HTERT RPE-1 (cell line): ENCODE results near the gene NCOA4.
"Not testable (repeated sequence)": the region's sequence is repeated elsewhere in the genome, so short reads cannot be mapped to it uniquely, and the experiment has no call there.

Source experiments
- in situ Hi-C: fragments of 300-500 bp; cut with MboI; formaldehyde crosslinking; loops from 4 replicates; pipeline ENCODE4 v1.14.3; 2020; ENCODE audit warnings: low sequenced_read_pairs

Gene NCOA4

GRCh38 chr10:46030091-46030937 is at the start of gene NCOA4:
Gene NCOA4, minus strand, starts transcription at chr10:46030623. Its CDS starts 13,943 bp downstream, at chr10:46016680.
- in situ Hi-C loops: no loop called here

GRCh38 chr10:46079831-46080585 is 49.6 kb upstream of the NCOA4 start:
- in situ Hi-C loops: no loop called here

- in situ Hi-C loops: no loop called here
These were observed 47.4 kb upstream of the NCOA4 start for GRCh38 chr10:46077731-46078413.

DNA sequence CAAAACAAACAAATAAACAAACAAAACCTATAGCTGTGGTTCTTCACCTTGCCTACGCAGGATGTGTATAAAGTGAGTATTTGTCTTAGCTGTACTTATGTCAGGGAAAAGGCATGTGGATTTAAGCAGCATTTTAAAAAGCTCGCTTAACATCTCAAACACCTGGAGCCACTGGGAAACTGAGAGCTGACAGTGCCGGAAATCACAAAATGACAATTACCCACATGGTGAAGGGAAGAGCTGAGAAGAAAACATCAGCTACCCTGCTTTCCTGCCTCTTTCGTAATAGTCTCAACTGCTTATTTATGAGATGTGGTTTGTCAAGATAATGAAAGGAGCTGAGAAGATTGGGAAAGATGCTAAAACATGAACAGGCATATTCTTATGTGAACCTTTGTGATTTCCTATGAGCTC is 46.7 kb upstream of the NCOA4 start:
- in situ Hi-C loops: no loop called here

GRCh38 chr10:46075869-46076268 is 45.4 kb upstream of the NCOA4 start:
- in situ Hi-C loops: no loop called here

DNA sequence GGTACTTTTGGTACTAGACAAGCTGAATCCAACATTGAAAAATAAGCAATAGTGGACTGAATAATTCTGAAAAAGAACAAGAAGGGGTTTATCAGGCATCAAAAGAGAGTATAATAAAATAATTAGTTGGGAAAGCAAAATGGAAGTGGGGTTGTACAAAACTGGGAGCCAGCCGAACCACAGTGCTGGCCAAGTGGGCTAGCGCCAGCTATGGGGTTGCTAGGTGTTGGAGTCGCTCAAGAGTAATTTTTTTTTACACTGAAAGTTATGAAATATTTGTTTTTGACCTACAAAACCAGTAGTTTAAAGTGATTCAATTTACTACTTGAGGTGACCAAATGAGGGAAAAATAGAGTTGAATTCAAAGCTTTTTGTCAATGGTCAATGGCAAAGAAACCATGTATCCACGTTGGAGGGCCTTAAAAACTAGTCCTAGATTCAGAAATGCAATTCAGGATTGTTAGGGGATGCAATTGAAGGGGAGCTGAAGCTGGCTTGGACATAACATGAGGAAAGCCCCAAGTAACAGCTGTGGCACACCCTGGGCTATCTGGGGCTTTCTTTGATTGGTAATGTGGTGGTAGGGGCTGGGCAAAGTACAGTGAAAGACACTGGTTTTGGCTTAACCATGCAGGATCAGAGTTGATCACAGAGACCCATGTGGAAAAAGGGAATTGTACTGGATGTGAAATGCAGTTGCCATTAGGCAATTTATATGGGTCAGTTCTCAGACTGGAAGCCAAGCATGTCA is 43.9 kb upstream of the NCOA4 start:
- in situ Hi-C loops: no loop called here

GRCh38 chr10:46073564-46073963 is 43.1 kb upstream of the NCOA4 start:
- in situ Hi-C loops: no loop called here

DNA sequence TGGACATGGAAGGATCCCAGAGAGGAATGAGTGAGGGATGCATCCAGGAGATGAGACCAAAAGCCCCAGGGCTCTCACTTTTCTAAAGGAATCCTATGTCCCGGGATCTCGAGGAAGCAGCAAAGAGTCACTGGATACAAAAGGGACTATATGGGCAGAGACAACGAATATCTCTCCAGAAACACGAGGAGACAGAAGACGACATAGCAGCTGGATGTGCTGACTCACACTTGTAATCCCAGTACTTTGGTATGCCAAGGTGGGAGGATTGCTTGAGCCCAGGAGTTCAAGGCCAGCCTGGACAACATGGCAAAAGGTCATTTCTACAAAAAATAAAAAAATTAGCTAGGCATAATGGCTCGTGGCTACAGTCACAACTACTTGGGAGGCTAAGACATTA is 40.3 kb upstream of the NCOA4 start:
- in situ Hi-C loops: no loop called here

DNA sequence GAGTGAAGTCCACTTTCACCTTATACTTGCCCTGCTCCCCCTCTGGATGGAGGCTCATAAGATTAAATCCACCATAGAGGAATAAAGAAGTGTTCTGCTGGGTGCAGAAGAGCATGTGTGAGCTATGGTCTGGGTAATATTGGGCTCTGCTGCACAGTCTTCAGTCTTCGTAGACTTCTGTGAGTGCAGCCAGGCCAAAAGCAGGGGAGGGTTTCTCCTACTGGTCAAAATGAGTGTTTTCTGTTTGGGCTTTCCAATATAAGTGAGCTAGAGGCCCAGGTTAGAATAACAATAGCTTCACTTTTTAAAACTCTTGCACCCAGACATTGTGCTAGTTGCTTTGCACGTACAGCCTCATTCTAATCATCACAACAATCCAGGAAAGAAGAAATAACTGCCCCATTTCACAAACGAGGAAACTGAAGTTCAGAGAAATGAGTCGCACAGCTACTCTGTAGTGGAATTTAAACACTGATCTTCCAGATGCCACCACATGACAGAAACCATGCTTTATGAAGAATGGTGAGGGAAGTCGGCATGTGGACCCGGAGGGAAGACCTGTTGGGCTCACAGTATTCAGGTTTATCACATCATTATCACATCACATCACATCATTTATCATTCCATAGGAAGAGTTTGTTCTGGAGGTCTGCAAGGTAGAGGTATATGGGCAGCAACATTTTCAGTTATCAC is 39.5 kb upstream of the NCOA4 start:
- in situ Hi-C loops: no loop called here

GRCh38 chr10:46068905-46069304 is 38.5 kb upstream of the NCOA4 start:
- in situ Hi-C loops: no loop called here

GRCh38 chr10:46068117-46068516 is 37.7 kb upstream of the NCOA4 start:
- in situ Hi-C loops: no loop called here

DNA sequence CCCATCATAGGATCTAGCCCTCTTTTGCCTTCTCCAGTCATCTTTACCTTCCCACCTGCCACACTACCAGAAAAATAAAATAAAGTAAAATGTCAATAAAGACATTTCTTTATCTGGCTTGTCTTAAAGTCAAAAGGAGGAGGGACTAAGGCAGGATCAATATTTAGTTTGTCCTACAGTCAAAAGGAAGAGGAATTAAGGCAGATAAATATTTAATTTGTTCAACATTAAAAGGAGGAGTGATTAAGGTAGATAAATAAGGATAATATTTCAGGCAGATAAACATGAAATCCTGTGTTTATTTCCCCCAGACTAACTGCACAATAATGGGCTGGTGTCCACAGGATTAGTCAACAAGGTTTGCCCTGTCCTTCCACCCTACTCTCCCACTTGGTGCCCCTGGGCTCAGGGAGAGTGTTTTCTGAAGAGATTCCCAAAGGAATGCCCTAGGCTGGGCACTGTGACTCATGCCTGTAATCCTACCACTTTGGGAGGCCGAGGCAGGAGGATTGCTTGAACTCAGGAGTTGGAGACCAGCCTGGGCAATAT is 33.9 kb upstream of the NCOA4 start:
- in situ Hi-C loops: no loop called here

- in situ Hi-C loops: no loop called here
These were observed 32.5 kb upstream of the NCOA4 start for GRCh38 chr10:46062723-46063428.

GRCh38 chr10:46060706-46061105 is 30.3 kb upstream of the NCOA4 start:
- in situ Hi-C loops: no loop called here

GRCh38 chr10:46057927-46058326 is 27.5 kb upstream of the NCOA4 start:
- in situ Hi-C loops: not testable (repeated sequence)

DNA sequence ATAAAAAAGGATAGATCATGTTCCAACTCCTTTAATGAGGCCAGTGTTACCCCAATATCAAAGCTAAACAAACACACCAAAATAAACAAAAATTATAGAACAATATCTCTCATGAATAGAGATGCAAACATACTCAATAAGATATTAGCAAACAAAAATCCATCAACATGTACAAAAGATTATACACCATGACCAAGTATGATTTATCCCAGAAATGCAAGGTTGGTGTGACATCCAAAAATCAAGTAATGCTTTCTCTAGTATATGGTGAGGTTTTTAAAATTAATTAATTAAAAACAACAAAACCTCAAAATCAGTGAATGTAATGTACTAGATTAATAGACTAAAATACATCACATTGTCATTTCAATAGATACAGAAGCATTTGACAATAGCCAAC is 26.6 kb upstream of the NCOA4 start:
- in situ Hi-C loops: no loop called here

- in situ Hi-C loops: no loop called here
These were observed 25.3 kb upstream of the NCOA4 start for GRCh38 chr10:46055771-46056170.

DNA sequence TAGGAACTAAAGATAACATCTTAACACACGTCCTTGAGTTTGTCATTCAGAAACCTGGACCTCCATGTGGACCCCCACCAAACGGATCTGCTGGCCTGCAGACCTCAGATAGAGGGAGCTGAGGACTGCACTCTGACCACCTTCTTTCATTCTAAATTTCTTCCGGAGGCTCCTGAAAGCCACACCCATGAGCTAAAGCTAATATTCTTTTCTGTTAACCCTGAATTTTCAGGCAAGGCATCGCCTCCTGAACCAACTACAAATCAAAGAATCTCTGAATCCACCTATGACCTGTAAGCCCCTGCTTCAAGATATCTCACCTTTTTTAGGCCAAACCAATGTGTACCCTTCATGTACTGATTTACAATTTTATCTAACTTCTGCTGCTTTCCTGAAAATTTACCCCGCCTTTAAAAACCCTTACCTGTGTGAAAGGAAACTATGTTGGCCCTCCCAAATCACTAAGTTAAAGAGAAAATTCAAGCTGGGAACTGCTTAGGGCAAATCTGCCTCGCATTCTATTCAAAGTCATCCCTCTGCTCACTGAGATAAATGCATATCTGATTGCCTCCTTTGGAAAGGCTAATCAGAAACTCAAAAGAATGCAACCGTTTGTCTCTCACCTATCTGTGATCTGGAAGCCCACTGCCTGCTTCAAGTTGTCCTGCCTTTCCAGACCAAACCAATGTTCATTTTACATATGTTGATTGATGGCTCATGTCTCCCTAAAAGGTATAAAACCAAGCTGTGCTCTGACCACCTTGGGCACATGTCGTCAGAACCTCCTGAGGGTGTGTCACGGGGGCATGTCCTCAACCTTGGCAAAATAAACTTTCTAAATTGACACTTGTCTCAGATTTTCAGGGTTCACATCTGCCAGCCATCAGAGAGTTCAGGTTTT is 23.4 kb upstream of the NCOA4 start:
- in situ Hi-C loops: no loop called here
